Omental fat pad (tissue), 4 donors: ENCODE measurements around the gene KYNU. TPM values are rescaled to one million over a fixed set of nuclear protein-coding genes. Genes with fewer than 3 reads are reported as not detected.
"Not testable (repeated sequence)": the region's sequence is repeated elsewhere in the genome, so short reads cannot be mapped to it uniquely, and the experiment has no call there.

Source experiments
- ATAC-seq: fragments of 150-250 bp; one replicate; pipeline ENCODE4 v1.9.1; 2016; ENCODE audit warnings: mild to moderate bottlenecking, moderate library complexity; ENCODE audit not compliant: low FRiP score
- DNase-seq: peaks from one replicate; pipeline ENCODE4 v3.0.0-alpha.2; 2019; ENCODE audit warnings: low spot score
- CTCF ChIP-seq, 3 donors: fragments of 450-650 bp; IDR thresholded peaks; one replicate each; pipeline ENCODE4 v1.5.1; 2016 to 2017; ENCODE audit warnings: antibody characterized with exemption in 3 of 3, mild to moderate bottlenecking in 3 of 3, moderate library complexity in 2 of 3
- total RNA-seq, 4 donors: library from RNA; depleted of rRNA; stranded (reverse); fragments of >200 nt; gene quantifications; one replicate each; pipeline ENCODE4 v1.1.0, GENCODE V29; 2016

The KYNU gene
- total RNA-seq, 4 donors from 2014 or later: 3.8 to 25.3 (median 8.4) TPM

GRCh38 chr2:142946941-142947340, 69.5 kb downstream of the KYNU start:
- no peak for ATAC-seq
- TF ChIP-seq CTCF (IDR thresholded peaks at IDR 0.05): no peak
- DNase-seq: no peak

GRCh38 chr2:142948723-142949122, 71.3 kb downstream of the KYNU start:
- not testable (repeated sequence) for ATAC-seq, DNase-seq

- not testable (repeated sequence) for DNase-seq, ATAC-seq
Measured at GRCh38 chr2:142950323-142950722, 72.9 kb downstream of the KYNU start.

- TF ChIP-seq CTCF (IDR thresholded peaks at IDR 0.05): no peak
- no peak for DNase-seq
- no peak for ATAC-seq
Measured at GRCh38 chr2:142951190-142952007, 73.9 kb downstream of the KYNU start.

GRCh38 chr2:142952018-142952417, 74.6 kb downstream of the KYNU start:
- no peak for TF ChIP-seq CTCF (IDR thresholded peaks at IDR 0.05)
- no peak for DNase-seq
- no peak for ATAC-seq

- DNase-seq (no peak), ATAC-seq (no peak)
- no peak for TF ChIP-seq CTCF (IDR thresholded peaks at IDR 0.05)
Measured at GRCh38 chr2:142952793-142953494, 75.5 kb downstream of the KYNU start.

GRCh38 chr2:142954493-142954892, 77.0 kb downstream of the KYNU start:
- no peak for TF ChIP-seq CTCF (IDR thresholded peaks at IDR 0.05)
- DNase-seq: no peak
- ATAC-seq: no peak

GRCh38 chr2:142957144-142957543, 79.7 kb downstream of the KYNU start:
- ATAC-seq (no peak), DNase-seq (no peak)
- TF ChIP-seq CTCF (IDR thresholded peaks at IDR 0.05): no peak
